Medulla oblongata (tissue), 1 donor: ENCODE results near the gene ERC2.

Experiments used
- DNase-seq: peaks from one replicate; pipeline ENCODE4 v3.0.0-alpha.2; 2015; ENCODE audit errors: extremely low spot score

The ERC2 gene

DNA sequence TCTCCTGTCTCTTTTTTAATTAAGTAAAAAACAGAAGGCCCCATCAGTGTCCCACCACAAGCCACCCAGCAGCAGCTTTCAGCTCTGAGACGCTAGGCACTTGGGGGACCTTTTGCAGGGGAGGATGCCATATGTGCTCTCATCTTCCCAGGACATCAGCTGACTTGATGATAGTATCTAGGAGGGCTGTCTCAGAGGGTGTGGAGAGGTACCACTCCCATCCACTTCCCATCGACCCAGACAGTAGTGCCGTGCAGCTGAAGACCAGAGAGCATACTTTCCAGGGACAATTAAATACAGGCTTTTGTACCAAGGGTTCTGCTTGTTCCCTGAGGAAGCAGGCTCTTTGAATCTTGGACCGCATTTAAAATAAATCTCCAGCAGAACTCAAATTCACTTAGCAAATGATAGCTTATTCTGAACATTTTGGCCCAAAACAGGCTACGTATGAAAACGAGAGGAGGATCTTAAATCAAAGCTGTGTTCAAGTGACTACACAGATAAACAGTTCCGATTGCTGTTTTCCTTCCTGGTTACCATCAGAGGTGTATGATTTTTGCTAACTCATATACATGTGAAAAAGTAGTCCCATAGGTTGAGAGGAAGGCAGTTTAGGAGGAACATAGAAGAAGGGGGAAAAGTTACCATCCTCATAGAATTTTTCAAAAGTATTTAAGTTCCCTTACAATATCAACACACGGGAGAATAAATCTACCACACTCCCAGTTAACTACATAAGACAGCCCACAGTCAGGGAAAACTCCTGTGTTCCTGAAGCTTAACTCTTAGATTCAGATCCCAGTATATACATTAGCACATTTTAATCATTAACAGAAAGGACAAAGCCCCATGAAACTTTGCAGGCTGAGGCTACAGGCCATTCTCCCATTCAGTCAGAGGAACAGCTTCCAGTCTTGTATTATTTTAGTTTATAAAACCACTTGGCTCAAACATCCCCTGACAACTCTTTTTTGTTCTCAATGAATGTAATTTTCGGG lies 990.7 kb downstream of the ERC2 start:
- DNase-seq = no peak

GRCh38 chr3:55476515-55476914 lies 991.8 kb downstream of the ERC2 start:
- no peak for DNase-seq

- no peak for DNase-seq
Measured at GRCh38 chr3:55474213-55474632, 994.0 kb downstream of the ERC2 start.

DNA sequence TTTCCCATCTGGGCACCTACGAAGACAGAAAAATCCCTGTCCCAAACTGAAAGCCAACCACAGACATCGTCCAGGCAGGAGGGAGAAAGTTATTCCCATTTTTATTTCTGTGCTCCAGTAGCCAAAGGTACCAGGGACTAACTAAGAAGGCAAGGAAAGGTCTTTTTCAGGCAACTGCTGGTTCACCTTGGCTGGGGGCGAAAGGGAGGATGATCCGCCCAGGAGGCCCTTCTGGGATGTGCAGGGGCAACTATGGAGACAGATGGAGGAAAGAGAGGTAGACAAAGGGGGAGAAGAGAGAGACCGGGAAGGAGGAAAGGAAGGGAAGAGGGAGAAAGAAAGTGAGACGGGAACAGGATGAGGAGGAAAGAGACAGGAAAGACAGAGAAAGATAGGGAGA lies 994.5 kb downstream of the ERC2 start:
- DNase-seq = no peak

GRCh38 chr3:55471522-55472280 lies 996.6 kb downstream of the ERC2 start:
- peak; percentile 5 for DNase-seq

- DNase-seq = no peak
Measured at GRCh38 chr3:55471084-55471483, 997.2 kb downstream of the ERC2 start.

GRCh38 chr3:55469957-55470526 lies 998.2 kb downstream of the ERC2 start:
- DNase-seq = no peak

GRCh38 chr3:55468251-55468650 lies 1000.0 kb downstream of the ERC2 start:
- DNase-seq = no peak

- no peak for DNase-seq
Measured at GRCh38 chr3:55467099-55467498, 1001.2 kb downstream of the ERC2 start.

DNA sequence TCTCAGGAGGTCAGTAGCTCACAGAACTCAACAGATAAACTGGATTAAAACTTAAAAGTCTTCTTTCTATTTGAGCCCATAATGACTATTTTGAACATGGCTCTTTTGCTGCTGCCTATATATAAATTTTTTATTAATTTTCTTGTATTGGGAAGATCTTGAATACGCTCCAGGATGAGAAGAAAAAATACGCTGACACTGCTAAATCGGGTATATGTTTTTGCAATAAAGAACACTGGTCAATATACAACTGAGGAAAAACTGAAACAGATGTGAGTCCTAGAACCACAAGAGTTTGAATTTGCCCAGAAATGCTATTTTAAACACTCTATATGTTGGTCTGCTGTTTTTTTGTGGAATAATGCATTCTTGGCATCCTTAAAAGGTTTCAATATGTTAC lies 1001.7 kb downstream of the ERC2 start:
- no peak for DNase-seq

DNA sequence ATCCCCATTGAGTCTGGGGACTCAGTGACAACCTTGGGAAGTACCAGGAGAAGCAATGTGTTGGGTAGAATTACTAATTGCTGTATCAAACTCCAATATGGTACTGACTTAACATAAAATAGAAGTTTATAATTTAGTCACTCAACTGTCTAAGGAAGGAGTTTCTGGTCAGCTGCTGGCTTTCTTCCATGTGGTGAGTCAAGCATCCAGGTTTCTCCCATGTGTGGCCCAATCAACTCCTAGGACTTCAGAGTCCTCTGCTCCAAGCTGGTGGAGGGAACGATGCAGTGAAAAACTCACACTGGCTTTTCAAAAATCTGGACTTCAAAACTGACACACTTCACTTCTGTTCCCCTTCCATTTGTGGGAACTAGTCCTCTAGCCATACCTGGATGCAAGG lies 1006.4 kb downstream of the ERC2 start:
- DNase-seq = no peak

GRCh38 chr3:55459838-55460237 lies 1008.4 kb downstream of the ERC2 start:
- DNase-seq = no peak
